ENCODE data around the gene PDE11A. TPM values are rescaled to one million over a fixed set of nuclear protein-coding genes. Genes with fewer than 3 reads are reported as not detected.

The PDE11A gene
- total and polyA plus RNA-seq, 3 donors from 2014 or later: 2.2 to 7.8 (median 3.3) TPM

DNA sequence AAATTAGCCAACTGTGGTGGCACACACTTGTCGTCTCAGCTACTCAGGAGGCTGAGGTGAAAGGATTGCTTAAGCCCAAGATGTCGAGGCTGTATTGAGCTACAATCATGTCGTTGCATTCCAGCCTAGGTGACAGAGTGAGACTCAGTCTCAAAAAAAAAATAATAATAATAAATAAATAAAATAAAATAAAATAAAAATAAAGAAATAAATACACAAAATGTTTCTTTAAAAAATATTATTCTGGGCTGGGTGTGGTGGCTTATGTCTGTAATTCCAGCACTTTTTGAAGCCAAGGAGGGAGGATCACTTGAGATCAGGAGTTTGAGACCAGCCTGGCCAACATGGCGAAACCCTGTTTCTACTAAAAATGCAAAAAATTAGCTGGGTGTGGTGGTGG lies 407.2 kb downstream of the PDE11A start:
- TF ChIP-seq POLR2A (IDR thresholded peaks at IDR 0.05): no peak
- TF ChIP-seq, protein P1, sequence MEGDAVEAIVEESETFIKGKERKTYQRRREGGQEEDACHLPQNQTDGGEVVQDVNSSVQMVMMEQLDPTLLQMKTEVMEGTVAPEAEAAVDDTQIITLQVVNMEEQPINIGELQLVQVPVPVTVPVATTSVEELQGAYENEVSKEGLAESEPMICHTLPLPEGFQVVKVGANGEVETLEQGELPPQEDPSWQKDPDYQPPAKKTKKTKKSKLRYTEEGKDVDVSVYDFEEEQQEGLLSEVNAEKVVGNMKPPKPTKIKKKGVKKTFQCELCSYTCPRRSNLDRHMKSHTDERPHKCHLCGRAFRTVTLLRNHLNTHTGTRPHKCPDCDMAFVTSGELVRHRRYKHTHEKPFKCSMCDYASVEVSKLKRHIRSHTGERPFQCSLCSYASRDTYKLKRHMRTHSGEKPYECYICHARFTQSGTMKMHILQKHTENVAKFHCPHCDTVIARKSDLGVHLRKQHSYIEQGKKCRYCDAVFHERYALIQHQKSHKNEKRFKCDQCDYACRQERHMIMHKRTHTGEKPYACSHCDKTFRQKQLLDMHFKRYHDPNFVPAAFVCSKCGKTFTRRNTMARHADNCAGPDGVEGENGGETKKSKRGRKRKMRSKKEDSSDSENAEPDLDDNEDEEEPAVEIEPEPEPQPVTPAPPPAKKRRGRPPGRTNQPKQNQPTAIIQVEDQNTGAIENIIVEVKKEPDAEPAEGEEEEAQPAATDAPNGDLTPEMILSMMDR (IDR thresholded peaks at IDR 0.05): no peak
- intact Hi-C loops (cut with DNase I; ENCODE audit: low total_unique reads): no loop called here
- H3K27ac ChIP-seq: no peak overlapping the region
- no peaks in the 10 kb centered on the region for H3K9me3 ChIP-seq
- H3K27me3 ChIP-seq: no peaks in the 10 kb centered on the region
- DNase-seq: no peak
- no peaks in the 10 kb centered on the region for H3K36me3 ChIP-seq (ENCODE audit: low read depth, missing control alignments)
- no peak overlapping the region for H3K4me3 ChIP-seq
- no peaks in the 10 kb centered on the region for H3K4me1 ChIP-seq
- 69 to 81% methylated on average over 4 of the region's 4 CpGs for WGBS, 2 donors

DNA sequence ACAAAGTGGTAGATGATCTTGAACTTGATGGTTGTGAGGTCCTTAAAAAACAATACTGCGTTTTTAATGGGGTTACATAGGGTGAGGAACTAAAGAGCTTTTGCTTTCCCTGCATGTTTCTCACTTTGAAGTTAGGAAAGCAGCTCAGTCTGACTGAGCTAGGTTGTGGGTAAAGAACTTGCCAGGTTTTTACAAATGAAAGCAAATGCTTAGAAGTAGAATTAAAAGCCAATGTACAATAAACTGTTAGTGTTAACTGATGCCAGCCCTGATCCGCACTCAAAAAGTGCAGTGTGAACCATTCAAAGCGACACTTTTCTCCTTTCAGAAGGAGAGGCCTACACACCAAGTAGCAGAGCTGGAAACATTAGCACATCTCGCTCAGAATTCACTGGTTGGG lies 409.7 kb downstream of the PDE11A start:
- intact Hi-C loops (cut with DNase I; ENCODE audit: low total_unique reads): no loop called here
- Histone ChIP-seq H3K36me3 (ENCODE audit: low read depth, missing control alignments) (no peaks in the 10 kb centered on the region), H3K4me1 (no peaks in the 10 kb centered on the region), H3K27me3 (no peaks in the 10 kb centered on the region), H3K27ac (no peak overlapping the region), H3K4me3 (no peak overlapping the region), H3K9me3 (no peaks in the 10 kb centered on the region)
- DNase-seq: no peak
- TF ChIP-seq POLR2A (IDR thresholded peaks at IDR 0.05): no peak
- TF ChIP-seq, protein P1 (IDR thresholded peaks at IDR 0.05): no peak
- WGBS, 2 donors: 62 to 69% methylated on average over 4 of the region's 4 CpGs

DNA sequence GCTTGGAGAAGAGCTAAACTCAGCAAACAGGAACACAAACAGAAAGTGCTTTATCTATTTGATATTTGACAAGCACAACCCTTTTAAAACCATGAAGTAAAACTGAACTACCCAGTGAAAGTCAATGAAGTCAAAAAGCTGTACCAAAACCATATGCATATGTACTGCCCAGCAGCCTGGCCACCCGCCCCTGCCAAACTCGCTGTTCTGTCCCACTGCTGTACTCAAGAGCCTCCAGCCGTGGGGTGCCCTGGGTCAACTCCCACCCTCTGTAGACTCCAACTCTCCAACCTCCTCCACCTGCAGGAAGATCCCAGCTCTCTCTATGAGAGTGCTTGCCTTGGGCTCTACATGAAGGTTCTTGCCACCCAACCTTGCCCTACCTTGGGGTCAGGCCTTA lies 411.8 kb downstream of the PDE11A start:
- 73 to 85% methylated on average over 3 of the region's 3 CpGs for WGBS, 2 donors
- Histone ChIP-seq H3K4me1 (no peaks in the 10 kb centered on the region), H3K9me3 (no peaks in the 10 kb centered on the region), H3K27ac (no peak overlapping the region), H3K4me3 (no peak overlapping the region), H3K27me3 (no peaks in the 10 kb centered on the region), H3K36me3 (ENCODE audit: low read depth, missing control alignments) (no peaks in the 10 kb centered on the region)
- TF ChIP-seq, protein P1 (IDR thresholded peaks at IDR 0.05): no peak
- no peak for TF ChIP-seq POLR2A (IDR thresholded peaks at IDR 0.05)
- no peak for DNase-seq
- intact Hi-C loops (cut with DNase I; ENCODE audit: low total_unique reads): no loop called here

DNA sequence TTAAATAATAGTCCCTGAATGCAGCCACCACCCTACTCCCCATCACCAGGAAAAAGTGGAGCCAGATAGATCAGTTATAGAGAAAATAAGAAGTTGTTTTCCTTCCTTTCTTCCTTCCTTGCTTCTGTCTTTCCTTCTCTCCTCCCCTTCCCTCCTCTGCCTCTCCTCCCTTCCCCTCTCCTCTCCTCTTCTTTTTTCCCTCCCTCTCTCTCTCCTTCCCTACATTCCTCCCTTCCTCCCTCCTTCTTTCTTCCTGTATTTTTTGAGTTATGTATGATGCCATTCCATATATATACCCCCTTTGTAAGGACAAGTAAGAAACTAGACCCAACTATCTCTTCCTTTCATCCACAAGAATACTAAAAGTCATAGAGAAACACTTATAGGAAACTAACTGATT lies 414.3 kb downstream of the PDE11A start:
- TF ChIP-seq, protein P1 (IDR thresholded peaks at IDR 0.05): no peak
- TF ChIP-seq POLR2A (IDR thresholded peaks at IDR 0.05): no peak
- Histone ChIP-seq H3K9me3 (no peaks in the 10 kb centered on the region), H3K4me3 (no peak overlapping the region), H3K27me3 (no peaks in the 10 kb centered on the region), H3K27ac (no peak overlapping the region), H3K36me3 (ENCODE audit: low read depth, missing control alignments) (no peaks in the 10 kb centered on the region), H3K4me1 (no peaks in the 10 kb centered on the region)
- intact Hi-C loops (cut with DNase I; ENCODE audit: low total_unique reads): no loop called here
- no peak for DNase-seq

DNA sequence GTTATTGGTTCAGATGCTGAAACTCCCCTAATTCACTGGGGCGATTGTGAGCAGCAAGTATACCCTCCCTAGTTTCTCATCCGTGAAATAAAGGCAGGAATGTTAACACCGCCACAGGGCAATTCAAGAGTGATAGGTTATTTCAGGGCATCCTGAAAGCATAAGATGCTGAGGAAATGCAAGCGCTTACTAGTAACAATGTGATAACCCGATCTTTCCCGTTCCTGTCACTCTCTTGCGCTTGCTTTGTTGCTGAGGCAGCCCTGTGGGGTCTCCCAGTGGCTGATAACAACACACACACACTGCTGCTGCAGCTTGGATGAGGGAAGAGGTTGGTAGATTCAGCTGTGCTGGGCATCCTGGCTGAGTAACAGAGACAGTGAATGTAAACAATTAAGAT lies 420.7 kb downstream of the PDE11A start:
- H3K4me3 ChIP-seq: no peak overlapping the region
- H3K27ac ChIP-seq: no peak overlapping the region
- TF ChIP-seq, protein P1 (IDR thresholded peaks at IDR 0.05): no peak
- TF ChIP-seq POLR2A (IDR thresholded peaks at IDR 0.05): no peak
- DNase-seq: no peak
- no peaks in the 10 kb centered on the region for H3K36me3 ChIP-seq (ENCODE audit: low read depth, missing control alignments)
- WGBS, 2 donors: 51 to 67% methylated on average over 7 of the region's 7 CpGs
- intact Hi-C loops (cut with DNase I; ENCODE audit: low total_unique reads): no loop called here
- H3K4me1 ChIP-seq: no peaks in the 10 kb centered on the region
- no peaks in the 10 kb centered on the region for H3K27me3 ChIP-seq
- no peaks in the 10 kb centered on the region for H3K9me3 ChIP-seq
